ENCODE measurements around the gene MRPS6. TPM values are rescaled to one million over a fixed set of nuclear protein-coding genes. Genes with fewer than 3 reads are reported as not detected.

Gene MRPS6
- total RNA-seq, 1 donor from 2014 or later, result 18.8 TPM

DNA sequence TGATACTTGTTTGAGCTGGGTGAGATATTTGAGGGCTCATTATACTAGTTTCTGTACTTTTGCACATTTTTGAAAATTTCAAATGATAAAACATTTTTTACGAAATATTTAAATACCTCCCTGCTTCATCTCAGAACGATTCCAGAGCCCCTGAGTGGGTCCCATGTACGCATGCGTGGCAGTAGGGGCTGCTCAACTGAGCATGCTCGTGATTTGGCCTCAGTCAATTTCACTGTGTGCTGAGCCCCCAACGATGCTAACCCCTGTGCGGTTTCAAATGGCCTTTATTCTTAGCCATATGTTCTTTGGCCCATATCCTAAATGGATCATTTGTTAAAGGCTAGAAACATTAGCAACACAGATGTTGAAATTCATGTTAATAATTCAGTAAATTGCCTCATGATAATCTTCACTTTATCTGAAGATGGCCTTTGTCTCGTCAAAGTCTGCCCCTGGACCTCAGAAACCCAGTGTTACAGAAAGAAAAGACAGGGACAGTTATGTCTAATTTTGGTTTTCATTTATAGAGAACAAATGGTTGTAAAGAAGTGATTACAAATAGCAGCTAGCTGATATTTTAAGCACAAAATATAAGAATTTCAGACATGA is 108.2 kb downstream of the MRPS6 start:
- H3K4me1 ChIP-seq (ENCODE audit: control insufficient read depth in 3 of 3, insufficient read depth in 3 of 3, low read length in 3 of 3), result peaks cover 4 to 24% (median 14%) of the 10 kb centered on the region in 3 donors
- no peaks in the 10 kb centered on the region for H3K27me3 ChIP-seq (ENCODE audit: control insufficient read depth in 3 of 3, insufficient read depth in 3 of 3, low read length in 3 of 3)
- H3K9ac ChIP-seq (ENCODE audit: low read depth in 1 of 3, low read length in 3 of 3), result peak overlapping the region in 2 of 3 donors; percentile 63 to 69
- peak overlapping the region in 2 of 3 donors; percentile 68 to 72 for H3K4me3 ChIP-seq (ENCODE audit: low read length in 3 of 3)
- peak overlapping the region; percentile 8 for H3K27ac ChIP-seq (ENCODE audit: low read depth, low read length)
- H3K36me3 ChIP-seq (ENCODE audit: control insufficient read depth in 3 of 3, insufficient read depth in 3 of 3, low read length in 3 of 3), result peaks cover 0 to 5% (median 3%) of the 10 kb centered on the region in 3 donors
- no peaks in the 10 kb centered on the region for H3K9me3 ChIP-seq (ENCODE audit: control insufficient read depth in 3 of 3, low read length in 3 of 3)

DNA sequence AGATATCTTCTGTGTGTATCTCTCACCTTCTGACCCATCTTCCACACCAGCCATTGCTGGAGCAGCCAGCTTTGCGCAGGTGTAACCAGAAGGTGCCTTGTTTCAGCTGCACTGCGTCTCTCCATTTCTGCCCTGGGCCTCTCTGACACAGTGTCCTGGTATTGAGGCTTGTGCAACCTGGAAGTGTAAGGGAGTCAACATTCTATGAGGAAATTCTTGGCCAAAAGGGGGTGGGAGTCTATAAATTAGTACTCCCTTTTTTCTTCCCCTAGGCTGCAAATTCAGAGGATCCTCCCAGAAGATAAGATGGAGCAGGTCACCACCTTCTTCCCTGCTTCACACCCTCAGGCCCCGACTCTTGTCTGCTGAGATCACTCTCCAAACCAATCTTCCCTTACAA is 109.1 kb downstream of the MRPS6 start:
- H3K9ac ChIP-seq (ENCODE audit: low read depth in 1 of 3, low read length in 3 of 3), result no peak overlapping the region
- no peak overlapping the region for H3K27ac ChIP-seq (ENCODE audit: low read depth, low read length)
- no peak overlapping the region for H3K4me3 ChIP-seq (ENCODE audit: low read length in 3 of 3)
- peaks cover 0 to 5% (median 3%) of the 10 kb centered on the region in 3 donors for H3K36me3 ChIP-seq (ENCODE audit: control insufficient read depth in 3 of 3, insufficient read depth in 3 of 3, low read length in 3 of 3)
- peaks cover 4 to 24% (median 14%) of the 10 kb centered on the region in 3 donors for H3K4me1 ChIP-seq (ENCODE audit: control insufficient read depth in 3 of 3, insufficient read depth in 3 of 3, low read length in 3 of 3)
- no peaks in the 10 kb centered on the region for H3K27me3 ChIP-seq (ENCODE audit: control insufficient read depth in 3 of 3, insufficient read depth in 3 of 3, low read length in 3 of 3)
- no peaks in the 10 kb centered on the region for H3K9me3 ChIP-seq (ENCODE audit: control insufficient read depth in 3 of 3, low read length in 3 of 3)

DNA sequence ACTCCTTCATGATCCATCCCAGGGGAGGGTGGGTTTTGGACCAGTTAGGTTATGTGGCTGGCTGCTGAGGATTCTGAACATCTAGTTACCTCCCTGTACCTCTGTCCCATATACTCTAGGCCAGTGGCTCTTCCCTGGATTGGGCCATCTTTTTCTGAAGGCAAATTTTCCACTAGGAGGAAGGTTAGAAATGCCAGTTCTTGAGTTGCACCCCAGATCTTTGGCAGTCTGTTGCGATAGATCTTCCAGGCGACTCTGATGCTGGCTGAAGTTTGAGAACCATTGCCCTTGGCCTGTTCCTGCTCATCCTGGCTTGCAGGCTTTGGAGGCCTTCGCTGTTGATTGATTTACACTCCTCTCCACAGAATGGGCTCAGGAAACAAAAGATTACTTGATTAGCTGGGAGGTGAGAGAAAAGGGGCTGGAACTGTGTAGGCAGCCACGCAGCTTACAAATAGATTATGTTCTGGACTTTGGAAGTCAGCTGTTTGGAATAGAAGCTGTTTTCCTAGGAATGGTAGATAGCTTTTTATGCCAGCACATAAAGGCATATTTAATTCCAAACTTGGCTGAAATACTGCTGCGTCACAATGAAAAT is 110.1 kb downstream of the MRPS6 start:
- Histone ChIP-seq H3K4me3 (ENCODE audit: low read length in 3 of 3) (no peak overlapping the region), H3K27me3 (ENCODE audit: control insufficient read depth in 3 of 3, insufficient read depth in 3 of 3, low read length in 3 of 3) (no peaks in the 10 kb centered on the region), H3K4me1 (ENCODE audit: control insufficient read depth in 3 of 3, insufficient read depth in 3 of 3, low read length in 3 of 3) (peaks cover 4 to 24% (median 14%) of the 10 kb centered on the region in 3 donors), H3K9me3 (ENCODE audit: control insufficient read depth in 3 of 3, low read length in 3 of 3) (no peaks in the 10 kb centered on the region), H3K27ac (ENCODE audit: low read depth, low read length) (peak overlapping the region; percentile 7), H3K36me3 (ENCODE audit: control insufficient read depth in 3 of 3, insufficient read depth in 3 of 3, low read length in 3 of 3) (peaks cover 0 to 5% (median 3%) of the 10 kb centered on the region in 3 donors), H3K9ac (ENCODE audit: low read depth in 1 of 3, low read length in 3 of 3) (no peak overlapping the region)

DNA sequence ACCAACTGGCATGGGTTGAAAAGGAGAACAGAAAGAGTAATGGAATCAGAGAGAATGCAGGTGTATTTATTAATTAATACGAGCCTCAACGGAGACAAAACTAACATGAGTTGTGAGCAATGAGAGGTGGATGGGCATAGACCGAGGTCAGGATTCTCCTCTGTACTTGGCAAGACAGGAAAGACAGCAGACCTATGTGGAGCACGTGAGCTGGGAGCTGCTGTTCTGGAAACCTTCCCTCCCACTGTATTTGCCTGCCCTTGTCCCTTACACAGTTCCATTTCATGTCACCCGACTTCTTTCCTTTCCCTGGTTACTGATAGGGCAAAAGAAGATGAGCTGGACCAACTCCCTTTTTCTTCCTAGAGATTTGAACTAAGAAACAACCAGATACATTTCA is 110.9 kb downstream of the MRPS6 start:
- peak overlapping the region in 1 of 3 donors; percentile 17 for H3K9ac ChIP-seq (ENCODE audit: low read depth in 1 of 3, low read length in 3 of 3)
- no peaks in the 10 kb centered on the region for H3K9me3 ChIP-seq (ENCODE audit: control insufficient read depth in 3 of 3, low read length in 3 of 3)
- no peak overlapping the region for H3K4me3 ChIP-seq (ENCODE audit: low read length in 3 of 3)
- peaks cover 4 to 24% (median 14%) of the 10 kb centered on the region in 3 donors for H3K4me1 ChIP-seq (ENCODE audit: control insufficient read depth in 3 of 3, insufficient read depth in 3 of 3, low read length in 3 of 3)
- H3K36me3 ChIP-seq (ENCODE audit: control insufficient read depth in 3 of 3, insufficient read depth in 3 of 3, low read length in 3 of 3), result peaks cover 0 to 7% (median 6%) of the 10 kb centered on the region in 3 donors
- H3K27me3 ChIP-seq (ENCODE audit: control insufficient read depth in 3 of 3, insufficient read depth in 3 of 3, low read length in 3 of 3), result no peaks in the 10 kb centered on the region
- no peak overlapping the region for H3K27ac ChIP-seq (ENCODE audit: low read depth, low read length)

DNA sequence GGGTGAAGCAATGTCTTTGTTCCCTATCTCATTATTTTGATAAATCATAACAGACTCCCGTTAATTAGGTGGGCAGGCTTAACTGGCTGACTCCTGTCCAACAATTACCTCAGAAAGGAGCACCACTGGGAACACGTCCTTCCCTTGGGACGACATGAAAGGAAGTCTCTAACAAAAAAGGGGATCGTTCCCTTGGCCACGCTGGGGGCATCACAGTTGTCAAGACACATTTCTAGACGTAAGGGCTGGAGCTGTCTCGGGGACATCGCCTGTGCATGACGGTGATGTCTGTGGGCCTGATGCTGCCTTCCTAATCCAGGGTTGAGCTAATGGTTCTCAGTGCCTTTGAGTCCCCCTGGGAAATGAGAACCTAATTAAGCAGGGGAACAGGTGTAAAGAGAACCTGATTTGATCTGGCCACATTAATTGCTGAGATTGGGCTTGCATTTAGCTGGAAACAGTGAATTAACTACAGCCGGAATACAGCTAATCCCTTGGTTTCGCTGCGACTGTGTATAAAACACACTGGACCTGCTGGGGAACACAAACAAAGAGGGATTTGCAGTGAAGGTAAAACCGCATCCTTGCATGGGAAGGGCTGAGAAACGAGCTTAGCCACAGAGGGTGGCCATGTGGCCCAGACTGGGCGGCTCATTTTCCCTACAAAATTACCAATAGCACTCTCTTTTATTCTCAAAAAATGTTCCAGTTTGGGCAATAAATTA is 111.8 kb downstream of the MRPS6 start:
- peaks cover 4 to 24% (median 14%) of the 10 kb centered on the region in 3 donors for H3K4me1 ChIP-seq (ENCODE audit: control insufficient read depth in 3 of 3, insufficient read depth in 3 of 3, low read length in 3 of 3)
- no peak overlapping the region for H3K27ac ChIP-seq (ENCODE audit: low read depth, low read length)
- H3K9ac ChIP-seq (ENCODE audit: low read depth in 1 of 3, low read length in 3 of 3), result no peak overlapping the region

DNA sequence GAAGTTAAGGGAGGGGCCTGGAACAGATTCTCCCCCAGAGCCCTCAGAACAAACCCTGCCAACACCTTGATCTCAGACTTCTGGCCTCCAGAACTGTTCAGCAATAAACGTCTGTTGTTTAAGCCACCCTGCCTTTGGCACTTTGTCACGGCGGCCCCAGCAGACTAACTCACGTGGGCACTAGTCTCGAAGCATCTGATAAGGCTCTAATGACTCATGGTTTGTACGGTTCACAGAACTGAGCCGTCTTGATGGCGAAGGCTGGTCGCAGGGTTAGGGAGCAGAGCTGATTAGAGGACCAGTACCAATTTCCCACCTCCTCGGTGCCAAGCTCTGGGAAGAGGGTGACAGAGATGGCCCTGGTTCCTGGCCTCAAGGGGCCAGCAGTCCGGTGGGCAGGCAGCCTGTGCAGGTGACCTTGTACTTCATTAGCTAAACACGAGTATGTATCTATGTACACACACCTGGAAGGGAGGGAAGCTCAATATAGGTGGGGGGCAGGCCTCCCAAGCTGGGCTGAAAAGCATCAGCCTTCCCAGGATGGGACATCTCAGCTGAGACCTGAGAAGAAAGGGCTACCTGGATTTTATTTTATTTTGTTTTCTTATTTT is 112.8 kb downstream of the MRPS6 start:
- peaks cover 4 to 25% (median 14%) of the 10 kb centered on the region in 3 donors for H3K4me1 ChIP-seq (ENCODE audit: control insufficient read depth in 3 of 3, insufficient read depth in 3 of 3, low read length in 3 of 3)
- no peaks in the 10 kb centered on the region for H3K27me3 ChIP-seq (ENCODE audit: control insufficient read depth in 3 of 3, insufficient read depth in 3 of 3, low read length in 3 of 3)
- no peak overlapping the region for H3K9ac ChIP-seq (ENCODE audit: low read depth in 1 of 3, low read length in 3 of 3)
- H3K4me3 ChIP-seq (ENCODE audit: low read length in 3 of 3), result no peak overlapping the region
- H3K36me3 ChIP-seq (ENCODE audit: control insufficient read depth in 3 of 3, insufficient read depth in 3 of 3, low read length in 3 of 3), result peaks cover 0 to 8% (median 6%) of the 10 kb centered on the region in 3 donors
- H3K27ac ChIP-seq (ENCODE audit: low read depth, low read length), result no peak overlapping the region
- H3K9me3 ChIP-seq (ENCODE audit: control insufficient read depth in 3 of 3, low read length in 3 of 3), result no peaks in the 10 kb centered on the region

More for the DNA sequence above, 111.8 kb downstream of the MRPS6 start:
- Histone ChIP-seq H3K9me3 (ENCODE audit: control insufficient read depth in 3 of 3, low read length in 3 of 3) (no peaks in the 10 kb centered on the region), H3K27me3 (ENCODE audit: control insufficient read depth in 3 of 3, insufficient read depth in 3 of 3, low read length in 3 of 3) (no peaks in the 10 kb centered on the region), H3K4me3 (ENCODE audit: low read length in 3 of 3) (no peak overlapping the region), H3K36me3 (ENCODE audit: control insufficient read depth in 3 of 3, insufficient read depth in 3 of 3, low read length in 3 of 3) (peaks cover 0 to 8% (median 6%) of the 10 kb centered on the region in 3 donors)

DNA sequence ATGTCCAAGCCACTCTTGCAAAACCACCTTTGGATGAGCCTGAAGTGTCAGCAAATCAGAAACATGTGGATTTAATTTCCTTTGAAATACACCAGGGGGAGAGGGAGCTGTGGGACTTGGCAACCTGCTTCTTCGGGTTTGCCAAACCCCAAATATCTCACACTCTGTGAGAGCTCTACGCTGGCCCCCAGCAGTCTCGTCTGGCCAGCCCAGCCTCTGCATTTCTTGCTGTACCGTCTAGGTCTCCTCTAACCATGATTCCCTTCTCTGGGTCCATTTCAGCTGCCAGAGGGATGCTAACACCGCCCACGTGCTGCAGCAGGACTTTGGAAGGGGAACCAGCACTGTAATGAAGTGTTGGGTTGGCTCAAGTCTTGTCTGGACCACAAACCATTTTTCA is 114.6 kb downstream of the MRPS6 start:
- no peaks in the 10 kb centered on the region for H3K9me3 ChIP-seq (ENCODE audit: control insufficient read depth in 3 of 3, low read length in 3 of 3)
- H3K4me1 ChIP-seq (ENCODE audit: control insufficient read depth in 3 of 3, insufficient read depth in 3 of 3, low read length in 3 of 3), result peaks cover 2 to 20% (median 8%) of the 10 kb centered on the region in 3 donors
- H3K27me3 ChIP-seq (ENCODE audit: control insufficient read depth in 3 of 3, insufficient read depth in 3 of 3, low read length in 3 of 3), result no peaks in the 10 kb centered on the region
- no peak overlapping the region for H3K27ac ChIP-seq (ENCODE audit: low read depth, low read length)
- peaks cover 0 to 5% (median 4%) of the 10 kb centered on the region in 3 donors for H3K36me3 ChIP-seq (ENCODE audit: control insufficient read depth in 3 of 3, insufficient read depth in 3 of 3, low read length in 3 of 3)
- H3K9ac ChIP-seq (ENCODE audit: low read depth in 1 of 3, low read length in 3 of 3), result no peak overlapping the region
- H3K4me3 ChIP-seq (ENCODE audit: low read length in 3 of 3), result no peak overlapping the region

DNA sequence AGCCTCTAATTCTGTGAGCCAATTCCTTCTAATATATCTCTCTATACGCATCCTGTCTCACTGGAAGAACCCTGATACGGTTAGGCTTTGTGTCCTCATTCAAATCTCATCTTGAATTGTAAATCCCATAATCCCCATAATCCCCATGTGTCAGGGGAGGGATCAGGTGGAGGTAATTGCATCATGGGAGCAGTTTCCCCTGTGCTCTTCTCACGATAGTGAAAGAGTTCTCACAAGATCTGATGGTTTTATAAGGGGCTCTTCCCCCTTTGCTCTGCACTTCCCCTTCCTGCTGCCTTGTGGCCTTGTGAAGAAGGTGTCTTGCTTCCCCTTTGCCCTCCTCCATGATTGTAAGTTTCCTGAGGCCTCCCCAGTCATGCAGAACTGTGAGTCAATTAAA is 116.1 kb downstream of the MRPS6 start:
- H3K27me3 ChIP-seq (ENCODE audit: control insufficient read depth in 3 of 3, insufficient read depth in 3 of 3, low read length in 3 of 3), result no peaks in the 10 kb centered on the region
- no peak overlapping the region for H3K27ac ChIP-seq (ENCODE audit: low read depth, low read length)
- peaks cover 0 to 4% (median 2%) of the 10 kb centered on the region in 3 donors for H3K36me3 ChIP-seq (ENCODE audit: control insufficient read depth in 3 of 3, insufficient read depth in 3 of 3, low read length in 3 of 3)
- no peaks in the 10 kb centered on the region for H3K9me3 ChIP-seq (ENCODE audit: control insufficient read depth in 3 of 3, low read length in 3 of 3)
- no peak overlapping the region for H3K9ac ChIP-seq (ENCODE audit: low read depth in 1 of 3, low read length in 3 of 3)
- H3K4me3 ChIP-seq (ENCODE audit: low read length in 3 of 3), result no peak overlapping the region
- H3K4me1 ChIP-seq (ENCODE audit: control insufficient read depth in 3 of 3, insufficient read depth in 3 of 3, low read length in 3 of 3), result peaks cover 0 to 6% (median 0%) of the 10 kb centered on the region in 3 donors

DNA sequence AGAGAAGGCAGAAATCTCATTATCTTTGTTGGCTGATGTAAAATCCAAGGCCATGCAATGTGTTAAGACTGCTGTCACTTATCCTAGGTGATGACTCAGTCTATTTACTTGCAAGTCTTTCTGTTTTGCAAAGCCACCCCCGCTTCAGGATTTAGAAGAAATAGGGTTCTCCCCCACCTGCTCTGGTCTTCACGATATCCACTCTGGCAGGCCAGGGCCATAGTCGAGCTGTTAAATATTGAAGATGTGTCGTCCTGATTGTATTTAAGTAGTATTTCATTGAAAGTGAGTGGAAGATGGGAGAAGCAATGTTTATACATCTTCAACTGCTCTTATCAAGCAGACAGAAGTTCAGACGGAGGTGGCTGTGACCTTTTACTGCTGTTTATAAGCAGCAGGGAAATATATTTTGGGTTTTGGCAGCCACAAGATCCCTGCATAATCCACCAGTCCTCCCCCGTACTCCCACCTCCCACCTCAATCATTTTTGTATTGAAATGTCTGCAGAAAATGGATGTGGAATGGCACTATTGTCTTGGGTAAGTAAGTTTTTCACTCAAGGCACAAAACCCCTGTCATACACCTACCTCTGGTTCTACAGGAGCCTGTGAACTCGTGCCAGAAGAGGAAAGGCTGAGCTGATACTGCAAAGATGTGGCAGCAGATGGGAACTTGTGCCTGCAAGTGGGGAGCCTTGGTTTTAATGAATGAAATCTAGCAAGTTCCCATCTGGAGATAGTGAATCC is 117.4 kb downstream of the MRPS6 start:
- Histone ChIP-seq H3K27ac (ENCODE audit: low read depth, low read length) (no peak overlapping the region), H3K4me3 (ENCODE audit: low read length in 3 of 3) (no peak overlapping the region), H3K27me3 (ENCODE audit: control insufficient read depth in 3 of 3, insufficient read depth in 3 of 3, low read length in 3 of 3) (no peaks in the 10 kb centered on the region), H3K9me3 (ENCODE audit: control insufficient read depth in 3 of 3, low read length in 3 of 3) (no peaks in the 10 kb centered on the region), H3K36me3 (ENCODE audit: control insufficient read depth in 3 of 3, insufficient read depth in 3 of 3, low read length in 3 of 3) (peaks cover 0 to 4% (median 2%) of the 10 kb centered on the region in 3 donors), H3K4me1 (ENCODE audit: control insufficient read depth in 3 of 3, insufficient read depth in 3 of 3, low read length in 3 of 3) (peaks cover 0 to 5% (median 0%) of the 10 kb centered on the region in 3 donors), H3K9ac (ENCODE audit: low read depth in 1 of 3, low read length in 3 of 3) (no peak overlapping the region)
